Measurements from ENCODE around the gene RARG.
"Not testable (repeated sequence)": the region's sequence is repeated elsewhere in the genome, so short reads cannot be mapped to it uniquely, and the experiment has no call there.

The RARG gene

DNA sequence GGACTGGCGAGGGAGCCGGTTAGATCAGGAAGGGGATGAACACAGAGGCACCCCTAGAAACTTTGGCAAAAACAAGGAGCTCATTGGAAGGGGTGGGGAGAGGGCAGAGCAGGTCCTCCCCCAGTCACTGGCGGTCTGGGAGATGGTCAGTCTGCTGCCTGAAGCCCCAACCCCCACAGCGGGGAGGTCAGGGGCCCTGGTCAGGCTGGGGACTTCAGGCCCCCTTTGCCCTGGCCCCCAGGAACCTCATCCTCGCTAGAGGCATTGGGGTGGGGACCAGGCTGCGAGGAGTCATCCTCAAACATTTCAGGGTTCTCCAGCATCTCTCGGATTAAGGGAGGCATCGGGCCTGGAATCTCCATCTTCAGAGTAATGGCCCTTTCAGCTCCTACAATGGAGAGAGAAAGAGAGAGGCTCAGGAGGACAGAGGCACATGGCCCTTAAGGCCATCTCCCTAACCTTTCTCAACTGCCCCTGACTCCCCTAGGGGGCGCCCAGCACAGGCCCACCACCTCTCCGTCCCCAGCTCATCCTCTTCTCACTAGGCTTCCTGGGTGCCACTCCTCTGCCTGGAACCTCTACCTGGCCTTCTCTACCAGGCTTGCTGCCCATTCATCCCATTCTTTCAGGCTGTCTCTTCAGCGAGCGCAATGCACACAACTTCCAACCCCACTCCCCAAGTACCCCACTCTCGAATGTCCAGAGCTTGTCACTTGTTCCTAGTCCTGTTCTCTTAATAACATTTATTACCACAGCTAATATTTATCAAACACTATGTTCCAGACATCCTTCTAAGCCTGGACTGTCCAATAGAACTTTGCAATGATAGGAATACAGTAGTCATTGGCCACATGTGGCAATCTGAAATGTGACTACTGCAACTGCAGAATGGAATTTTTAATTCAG lies 20.3 kb downstream of the RARG start:
- DNase-seq (ENCODE audit: extremely low read depth in 1 of 2, low read depth in 1 of 2), result no peak

GRCh38 chr12:53210843-53211242 lies 21.2 kb downstream of the RARG start:
- no peak for DNase-seq (ENCODE audit: extremely low read depth in 1 of 2, low read depth in 1 of 2)

GRCh38 chr12:53208877-53209463 lies 23.0 kb downstream of the RARG start:
- DNase-seq (ENCODE audit: extremely low read depth in 1 of 2, low read depth in 1 of 2), result no peak

GRCh38 chr12:53208435-53208834 lies 23.6 kb downstream of the RARG start:
- DNase-seq (ENCODE audit: extremely low read depth in 1 of 2, low read depth in 1 of 2), result no peak

DNA sequence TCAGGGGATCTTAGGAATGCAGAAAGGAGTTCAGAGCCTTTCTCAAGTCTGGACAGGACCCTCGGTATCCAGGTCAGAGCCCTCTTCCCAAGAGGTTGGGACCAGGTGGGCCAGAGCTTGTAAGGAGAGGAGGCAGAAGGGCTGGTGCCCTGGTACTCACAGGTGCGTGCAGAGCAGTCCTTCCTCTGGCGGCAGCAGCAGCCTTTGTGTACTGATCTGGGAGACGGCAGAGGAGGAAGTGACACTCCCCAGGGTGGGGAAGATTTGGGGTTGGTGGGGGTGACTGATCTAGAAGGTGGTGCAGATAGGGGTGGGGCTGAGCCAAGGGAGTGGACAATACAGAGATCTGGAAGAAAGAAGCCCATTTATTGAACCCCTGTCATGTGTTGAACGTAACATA lies 25.0 kb downstream of the RARG start, which contains the start of gene ITGB7:
Gene ITGB7 (minus strand): TSS at position 210 of the 400 bp plus-strand sequence. CDS start 6,808 bp downstream, outside the sequence.
- DNase-seq (ENCODE audit: extremely low read depth in 1 of 2, low read depth in 1 of 2), result peak; percentile 55 to 69

- DNase-seq (ENCODE audit: extremely low read depth in 1 of 2, low read depth in 1 of 2), result peak; percentile 76 to 87
These were observed 26.1 kb downstream of the RARG start for GRCh38 chr12:53205747-53206419.

DNA sequence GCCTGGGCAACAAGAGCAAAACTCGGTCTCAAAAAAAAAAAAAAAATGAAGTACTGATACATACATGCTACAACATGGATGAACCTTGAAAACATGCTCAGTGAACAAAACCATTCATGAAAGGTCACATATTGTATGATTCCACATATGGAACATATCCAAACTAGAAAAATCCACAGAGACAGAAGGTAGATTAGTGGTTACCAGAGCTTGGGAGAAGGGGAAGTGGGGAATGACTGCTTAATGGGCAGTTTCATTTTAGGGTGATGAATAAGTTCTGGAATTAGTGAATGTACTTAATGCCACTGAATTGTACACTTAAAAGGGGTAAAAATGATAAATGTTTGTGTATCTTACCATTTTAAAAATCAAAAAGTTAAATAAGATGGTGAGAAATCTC lies 27.7 kb downstream of the RARG start:
- no peak for DNase-seq (ENCODE audit: extremely low read depth in 1 of 2, low read depth in 1 of 2)

GRCh38 chr12:53202316-53202715 lies 29.7 kb downstream of the RARG start:
- DNase-seq (ENCODE audit: extremely low read depth in 1 of 2, low read depth in 1 of 2), result not testable (repeated sequence)

DNA sequence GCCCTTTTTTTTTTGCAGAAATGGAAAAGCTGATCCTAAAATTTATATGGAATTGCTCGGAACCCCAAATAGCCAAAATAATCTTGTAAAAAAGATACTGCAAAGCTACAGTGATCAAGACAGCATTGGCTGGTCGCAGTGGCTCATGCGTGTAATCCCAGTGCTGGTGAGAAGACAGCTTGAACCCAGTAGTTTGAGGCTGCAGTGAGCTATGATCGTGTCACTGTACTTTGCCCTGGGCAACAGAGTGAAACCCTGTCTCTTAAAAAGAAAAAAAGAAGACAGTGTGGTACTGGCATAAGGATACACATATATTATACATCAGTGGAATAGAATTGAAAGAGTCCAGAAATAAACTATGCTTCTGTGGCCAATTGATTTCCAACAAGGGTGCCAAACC lies 30.4 kb downstream of the RARG start:
- no peak for DNase-seq (ENCODE audit: extremely low read depth in 1 of 2, low read depth in 1 of 2)

DNA sequence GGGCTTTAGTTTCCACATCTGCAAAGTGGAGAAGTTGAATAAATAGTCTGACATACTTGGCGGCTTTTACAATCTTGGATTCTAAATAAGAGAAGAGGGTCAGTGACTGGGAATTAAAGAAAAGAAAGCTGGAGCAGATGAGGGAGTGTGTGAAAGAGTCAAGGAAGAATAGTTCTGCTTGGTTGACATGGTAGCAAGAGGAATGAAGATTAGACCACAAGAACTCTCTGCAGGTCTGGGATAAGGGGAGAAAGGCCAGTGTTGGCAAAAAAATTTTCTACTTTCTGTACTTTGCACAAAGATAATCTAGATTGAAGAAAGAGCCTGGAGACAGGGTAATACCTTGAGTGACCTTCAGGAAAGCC lies 30.9 kb downstream of the RARG start:
- no peak for DNase-seq (ENCODE audit: extremely low read depth in 1 of 2, low read depth in 1 of 2)

DNA sequence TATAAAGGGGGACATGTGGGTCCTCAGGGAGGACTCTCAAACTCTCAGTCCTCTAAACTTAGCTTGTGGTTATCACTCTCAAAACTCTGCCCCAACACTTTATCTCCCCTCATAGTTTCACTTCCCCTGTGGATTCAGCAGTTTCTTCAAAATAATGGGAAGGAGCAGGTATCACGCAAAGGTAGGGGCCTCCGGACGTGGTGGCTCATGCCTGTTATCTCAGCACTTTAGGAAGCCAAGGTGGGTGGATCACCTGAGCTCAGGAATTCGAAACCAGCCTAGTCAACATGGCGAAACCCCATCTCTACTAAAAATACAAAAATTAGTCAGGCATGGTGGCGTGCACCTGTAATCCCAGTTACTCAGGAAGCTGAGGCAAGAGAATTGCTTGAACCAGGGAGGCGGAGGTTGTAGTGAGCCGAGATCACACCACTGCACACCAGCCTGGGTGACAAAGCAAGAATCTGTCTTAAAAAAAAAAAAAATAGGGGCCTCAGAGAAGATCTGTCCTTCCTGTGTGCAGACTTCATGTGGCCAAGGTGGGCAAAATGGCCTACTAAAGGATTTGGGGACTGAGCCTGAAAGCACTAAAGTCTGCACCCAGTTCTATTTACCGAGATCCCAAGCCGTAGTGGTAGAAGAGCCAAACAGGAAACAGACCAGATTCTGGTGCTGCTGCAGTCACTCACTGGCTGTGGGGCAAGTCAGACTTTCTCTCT lies 31.4 kb downstream of the RARG start:
- no peak for DNase-seq (ENCODE audit: extremely low read depth in 1 of 2, low read depth in 1 of 2)

DNA sequence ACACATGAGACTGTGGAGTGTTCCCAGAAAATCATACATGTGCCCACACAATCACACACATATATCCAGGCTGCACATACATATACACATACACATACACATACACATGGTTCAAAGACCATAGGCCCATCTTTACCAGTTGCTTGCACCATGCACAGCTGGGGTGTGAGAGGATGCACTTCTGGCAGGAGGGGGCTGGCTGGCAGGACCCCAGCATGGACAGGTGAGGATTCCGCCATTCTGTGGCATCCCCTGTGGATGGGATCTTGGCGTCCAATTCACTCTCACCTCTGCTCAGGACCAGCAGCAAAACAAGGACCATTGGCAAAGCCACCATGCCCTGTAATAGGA lies 31.9 kb downstream of the RARG start:
- DNase-seq (ENCODE audit: extremely low read depth in 1 of 2, low read depth in 1 of 2), result no peak

GRCh38 chr12:53199700-53200099 lies 32.3 kb downstream of the RARG start:
- DNase-seq (ENCODE audit: extremely low read depth in 1 of 2, low read depth in 1 of 2), result no peak

GRCh38 chr12:53198486-53199110 lies 33.4 kb downstream of the RARG start:
- no peak for DNase-seq (ENCODE audit: extremely low read depth in 1 of 2, low read depth in 1 of 2)

GRCh38 chr12:53197011-53197640 lies 34.9 kb downstream of the RARG start:
- DNase-seq (ENCODE audit: extremely low read depth in 1 of 2, low read depth in 1 of 2), result no peak

- DNase-seq (ENCODE audit: extremely low read depth in 1 of 2, low read depth in 1 of 2), result no peak
These were observed 35.5 kb downstream of the RARG start for GRCh38 chr12:53196486-53196885.

- DNase-seq (ENCODE audit: extremely low read depth in 1 of 2, low read depth in 1 of 2), result no peak
These were observed 36.2 kb downstream of the RARG start for GRCh38 chr12:53195516-53196420.

DNA sequence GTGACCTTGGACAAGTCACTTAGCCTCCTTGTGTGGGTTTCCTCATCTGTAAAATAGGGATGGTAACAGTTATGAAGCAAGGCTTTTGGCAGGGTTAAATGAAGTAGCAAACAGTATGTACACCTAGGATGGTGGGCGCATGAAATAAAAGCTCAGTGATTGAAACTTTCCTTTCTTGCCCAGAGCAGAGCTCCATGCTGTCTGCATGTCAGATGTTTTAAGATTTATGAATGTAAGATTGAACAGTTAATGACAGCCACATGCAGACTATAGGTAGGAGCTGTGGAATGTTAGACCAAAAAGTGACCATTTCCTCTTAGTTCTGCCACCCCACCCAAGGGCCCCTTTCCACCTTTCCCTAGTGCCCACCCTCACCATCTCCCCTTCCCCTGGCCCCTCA lies 37.0 kb downstream of the RARG start:
- DNase-seq (ENCODE audit: extremely low read depth in 1 of 2, low read depth in 1 of 2), result no peak

DNA sequence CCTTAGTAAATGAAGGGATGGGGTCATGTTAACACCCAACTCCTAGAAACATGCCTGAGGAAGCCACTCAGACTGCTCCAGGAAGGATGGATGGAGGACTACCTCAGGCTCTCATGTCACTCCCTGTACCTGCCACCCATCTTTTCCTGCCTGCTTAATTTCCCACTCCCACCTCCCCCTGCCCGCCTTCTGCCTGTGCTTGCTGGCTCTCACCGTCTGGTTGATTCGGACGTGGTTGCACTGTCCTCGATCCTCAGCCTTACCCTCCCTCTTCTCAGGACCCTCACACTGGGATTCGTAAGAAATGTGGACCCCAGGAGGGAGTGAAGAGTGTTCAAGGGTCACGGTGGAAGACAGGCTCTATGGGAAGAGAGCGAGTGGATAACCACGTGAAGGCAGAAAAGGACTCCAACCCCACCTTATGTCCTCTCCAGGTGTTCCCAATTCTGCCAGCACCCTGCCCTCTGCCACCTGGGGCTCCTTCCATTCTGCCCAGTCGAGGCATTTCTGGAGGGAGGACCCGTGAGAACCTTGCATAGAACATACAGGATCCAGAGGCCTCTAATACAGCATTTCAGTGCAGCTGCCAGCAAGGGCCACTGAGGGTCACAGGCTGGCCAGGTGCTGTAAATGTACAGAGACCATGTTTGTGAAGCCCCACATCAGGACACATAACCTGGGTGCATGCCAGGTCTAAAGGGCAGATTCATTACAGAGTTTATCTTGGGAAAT lies 37.9 kb downstream of the RARG start:
- no peak for DNase-seq (ENCODE audit: extremely low read depth in 1 of 2, low read depth in 1 of 2)

Data from stimulated activated CD8-positive, alpha-beta memory T cell treated with anti-CD3 and anti-CD28 coated beads, Interleukin-7, amount 100 ng/mL, for 48 hours (primary cell).